Hepatocyte (in vitro differentiated cells): ENCODE data around the gene TDRD3. TPM values are rescaled to one million over a fixed set of nuclear protein-coding genes. Genes with fewer than 3 reads are reported as not detected.

ENCODE experiments used
- DNase-seq: peaks from one replicate; pipeline ENCODE4 v3.0.0-alpha.2; 2016; ENCODE audit warnings: low spot score
- H2AFZ ChIP-seq: fragments of 200-600 bp; sonication (generic); 2 replicates; pipeline ENCODE4 v1.6.0; 2016; ENCODE audit warnings: antibody characterized with exemption, mild to moderate bottlenecking
- H3K27ac ChIP-seq: fragments of 200-600 bp; sonication (generic); 2 replicates; pipeline ENCODE4 v1.5.1; 2016; ENCODE audit warnings: mild to moderate bottlenecking
- H3K27me3 ChIP-seq: fragments of 200-600 bp; sonication (generic); 2 replicates; pipeline ENCODE4 v1.6.1; 2016
- H3K36me3 ChIP-seq: fragments of 200-600 bp; sonication (generic); replicated peaks from 2 replicates; pipeline ENCODE4 v1.5.1; 2016; ENCODE audit warnings: low read depth; ENCODE audit not compliant: insufficient read depth
- H3K4me1 ChIP-seq: fragments of 200-600 bp; sonication (generic); 2 replicates; pipeline ENCODE4 v1.5.1; 2016; ENCODE audit warnings: mild to moderate bottlenecking, moderate library complexity; ENCODE audit not compliant: insufficient read depth
- H3K4me2 ChIP-seq: fragments of 200-600 bp; sonication (generic); 2 replicates; pipeline ENCODE4 v1.6.0; 2016
- H3K4me3 ChIP-seq: fragments of 200-600 bp; sonication (generic); 2 replicates; pipeline ENCODE4 v1.5.1; 2016; ENCODE audit warnings: mild to moderate bottlenecking
- H3K79me2 ChIP-seq: fragments of 200-600 bp; sonication (generic); 2 replicates; pipeline ENCODE4 v1.6.0; 2017; ENCODE audit warnings: mild to moderate bottlenecking
- H3K9me2 ChIP-seq: fragments of 200-600 bp; sonication (generic); replicated peaks from 2 replicates; pipeline ENCODE4 v1.6.0; 2017; ENCODE audit warnings: mild to moderate bottlenecking; ENCODE audit not compliant: insufficient read depth
- H3K9me3 ChIP-seq: fragments of 200-600 bp; sonication (generic); 2 replicates; pipeline ENCODE4 v1.5.1; 2016; ENCODE audit warnings: low read depth, mild to moderate bottlenecking
- H4K20me1 ChIP-seq: fragments of 200-600 bp; sonication (generic); 2 replicates; pipeline ENCODE4 v1.6.0; 2016; ENCODE audit warnings: mild to moderate bottlenecking; ENCODE audit not compliant: insufficient read depth, poor library complexity, severe bottlenecking
- EZH2 ChIP-seq: fragments of 200-600 bp; sonication (generic); IDR thresholded peaks from 2 replicates; pipeline ENCODE4 v1.6.1; 2016; ENCODE audit warnings: antibody characterized with exemption, mild to moderate bottlenecking, borderline replicate concordance
- EZH2phosphoT487 ChIP-seq: fragments of 200-600 bp; sonication (generic); IDR thresholded peaks from one replicate; pipeline ENCODE4 v1.6.1; 2018; ENCODE audit warnings: antibody characterized with exemption, mild to moderate bottlenecking, low read depth, moderate library complexity; ENCODE audit not compliant: unreplicated experiment, severe bottlenecking
- WGBS: methylation state at CpG from one replicate; pipeline ENCODE4 v1.1.6; 2016; ENCODE audit warnings: low lambda C conversion rate; ENCODE audit errors: missing lambda C conversion rate; 5-methylcytosine and 5-hydroxymethylcytosine counted together
- polyA plus RNA-seq: library from polyadenylated mRNA; unstranded; fragments of >200 nt; fragmentation: Nextera tagmentation; extraction: Ambion mirVana; gene quantifications from 2 replicates; pipeline ENCODE4 v1.2.1, GENCODE V29; 2016
- total RNA-seq: library from RNA; depleted of rRNA; stranded (reverse); fragments of >200 nt; gene quantifications from 2 replicates; pipeline ENCODE4 v1.2.3, GENCODE V29; 2014
- TF ChIP-seq, protein P1 (sequence below): fragments of 200-600 bp; sonication (generic); IDR thresholded peaks from 2 replicates; pipeline ENCODE4 v1.5.1; 2016; ENCODE audit warnings: antibody characterized with exemption, mild to moderate bottlenecking; ENCODE audit not compliant: poor library complexity

TDRD3 gene
- total and polyA plus RNA-seq, 2 experiments from 2014 or later: 5.3 to 16.8 TPM

DNA sequence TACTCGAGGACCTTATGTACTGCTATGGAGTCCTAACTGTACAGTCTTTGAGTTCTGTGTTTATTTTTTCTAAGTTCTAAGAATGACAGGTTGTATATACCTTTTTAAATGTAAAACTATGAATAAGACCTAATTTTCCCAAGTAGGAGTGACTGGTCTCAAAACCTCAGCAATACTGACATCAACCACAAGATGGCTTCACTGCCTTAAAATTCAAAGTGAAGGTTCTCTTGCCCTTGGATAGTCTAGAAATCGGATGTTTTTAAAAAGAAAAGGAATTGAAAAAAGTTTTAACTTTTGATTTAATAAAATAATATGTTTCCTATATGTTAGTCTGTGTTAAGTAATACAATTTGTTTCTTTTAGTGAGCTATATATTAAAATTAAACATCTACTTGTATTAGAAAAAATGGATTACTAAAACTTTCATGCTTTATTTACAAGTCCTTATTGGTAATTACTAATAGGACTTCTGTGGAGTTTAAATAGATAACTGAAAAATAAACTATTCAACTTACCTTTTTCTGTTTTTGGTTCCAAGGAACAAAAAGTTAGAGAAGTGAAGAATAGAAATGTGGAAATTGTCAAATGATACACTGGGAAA, 52.0 kb downstream of the TDRD3 start:
- no peaks in the 10 kb centered on the region for H3K9me2 ChIP-seq
- 31% methylated on average over 2 of the region's 2 CpGs for WGBS

DNA sequence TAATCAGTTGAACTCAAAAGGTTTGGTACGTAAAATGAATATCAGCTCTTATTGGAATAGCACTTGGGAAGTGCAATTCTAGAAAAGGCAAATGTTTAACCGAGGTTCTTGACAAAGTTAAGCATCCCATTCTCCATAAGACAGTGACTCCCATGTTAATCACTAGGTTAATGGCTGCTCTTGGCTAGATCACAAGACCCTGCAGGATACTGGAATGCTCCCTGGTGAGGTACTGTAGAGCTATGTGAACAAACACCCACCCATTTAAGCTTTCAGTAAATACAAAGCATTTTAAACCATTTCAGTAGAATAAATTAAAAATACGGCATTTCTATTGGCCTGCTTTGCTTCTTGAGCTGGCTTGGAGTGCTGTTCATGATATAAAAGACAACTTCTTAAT, 56.5 kb downstream of the TDRD3 start:
- no peaks in the 10 kb centered on the region for H4K20me1 ChIP-seq
- H3K36me3 ChIP-seq: no peaks in the 10 kb centered on the region
- no peak for DNase-seq
- H3K79me2 ChIP-seq: no peaks in the 10 kb centered on the region
- 83% methylated on average over 3 of the region's 3 CpGs for WGBS
- H3K9me3 ChIP-seq: no peaks in the 10 kb centered on the region
- TF ChIP-seq EZH2phosphoT487 (no peak), EZH2 (no peak)
- TF ChIP-seq, protein P1, sequence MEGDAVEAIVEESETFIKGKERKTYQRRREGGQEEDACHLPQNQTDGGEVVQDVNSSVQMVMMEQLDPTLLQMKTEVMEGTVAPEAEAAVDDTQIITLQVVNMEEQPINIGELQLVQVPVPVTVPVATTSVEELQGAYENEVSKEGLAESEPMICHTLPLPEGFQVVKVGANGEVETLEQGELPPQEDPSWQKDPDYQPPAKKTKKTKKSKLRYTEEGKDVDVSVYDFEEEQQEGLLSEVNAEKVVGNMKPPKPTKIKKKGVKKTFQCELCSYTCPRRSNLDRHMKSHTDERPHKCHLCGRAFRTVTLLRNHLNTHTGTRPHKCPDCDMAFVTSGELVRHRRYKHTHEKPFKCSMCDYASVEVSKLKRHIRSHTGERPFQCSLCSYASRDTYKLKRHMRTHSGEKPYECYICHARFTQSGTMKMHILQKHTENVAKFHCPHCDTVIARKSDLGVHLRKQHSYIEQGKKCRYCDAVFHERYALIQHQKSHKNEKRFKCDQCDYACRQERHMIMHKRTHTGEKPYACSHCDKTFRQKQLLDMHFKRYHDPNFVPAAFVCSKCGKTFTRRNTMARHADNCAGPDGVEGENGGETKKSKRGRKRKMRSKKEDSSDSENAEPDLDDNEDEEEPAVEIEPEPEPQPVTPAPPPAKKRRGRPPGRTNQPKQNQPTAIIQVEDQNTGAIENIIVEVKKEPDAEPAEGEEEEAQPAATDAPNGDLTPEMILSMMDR: no peak
- no peak overlapping the region for H3K4me3 ChIP-seq
- H3K9me2 ChIP-seq: no peaks in the 10 kb centered on the region
- H3K4me2 ChIP-seq: no peak overlapping the region
- no peak overlapping the region for H3K27ac ChIP-seq
- no peak overlapping the region for H2AFZ ChIP-seq
- no peaks in the 10 kb centered on the region for H3K4me1 ChIP-seq
- H3K27me3 ChIP-seq: no peaks in the 10 kb centered on the region

More for the DNA sequence above, 52.0 kb downstream of the TDRD3 start:
- H3K27me3 ChIP-seq: no peaks in the 10 kb centered on the region
- no peak overlapping the region for H2AFZ ChIP-seq
- peak; percentile 58 for DNase-seq
- no peaks in the 10 kb centered on the region for H3K36me3 ChIP-seq
- no peaks in the 10 kb centered on the region for H4K20me1 ChIP-seq
- H3K79me2 ChIP-seq: no peaks in the 10 kb centered on the region
- H3K4me1 ChIP-seq: no peaks in the 10 kb centered on the region
- H3K27ac ChIP-seq: no peak overlapping the region
- no peak overlapping the region for H3K4me3 ChIP-seq
- H3K4me2 ChIP-seq: no peak overlapping the region
- TF ChIP-seq, protein P1: peak; percentile 79
- TF ChIP-seq EZH2phosphoT487: no peak
- no peaks in the 10 kb centered on the region for H3K9me3 ChIP-seq

DNA sequence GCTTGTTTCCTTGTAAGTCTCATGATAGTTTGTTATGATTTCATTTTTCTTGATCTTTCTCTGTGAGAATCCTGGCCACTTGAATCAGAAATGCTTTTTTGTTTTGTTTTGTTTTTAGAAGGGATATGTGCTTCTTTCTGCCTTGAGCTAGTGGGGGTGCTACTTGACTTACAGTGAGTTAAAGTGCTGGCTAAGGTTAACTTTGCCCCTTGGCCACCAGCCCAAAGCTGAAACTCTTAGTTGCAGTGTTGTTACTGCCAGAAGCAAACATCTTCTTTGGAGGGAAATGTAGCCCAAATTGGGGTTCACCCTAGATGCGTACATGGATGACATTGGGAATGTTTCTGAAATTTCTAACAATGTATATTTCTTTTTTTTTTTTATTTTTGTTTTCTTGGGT, 57.4 kb downstream of the TDRD3 start:
- Histone ChIP-seq H3K9me2 (no peaks in the 10 kb centered on the region), H3K27me3 (no peaks in the 10 kb centered on the region), H2AFZ (no peak overlapping the region), H3K36me3 (no peaks in the 10 kb centered on the region), H3K4me2 (no peak overlapping the region), H3K4me3 (no peak overlapping the region), H4K20me1 (no peaks in the 10 kb centered on the region), H3K79me2 (no peaks in the 10 kb centered on the region), H3K4me1 (no peaks in the 10 kb centered on the region), H3K9me3 (no peaks in the 10 kb centered on the region), H3K27ac (no peak overlapping the region)
- DNase-seq: no peak
- 97% methylated on average over 1 of the region's 1 CpG for WGBS
- TF ChIP-seq EZH2 (no peak), EZH2phosphoT487 (no peak)
- TF ChIP-seq, protein P1: no peak

DNA sequence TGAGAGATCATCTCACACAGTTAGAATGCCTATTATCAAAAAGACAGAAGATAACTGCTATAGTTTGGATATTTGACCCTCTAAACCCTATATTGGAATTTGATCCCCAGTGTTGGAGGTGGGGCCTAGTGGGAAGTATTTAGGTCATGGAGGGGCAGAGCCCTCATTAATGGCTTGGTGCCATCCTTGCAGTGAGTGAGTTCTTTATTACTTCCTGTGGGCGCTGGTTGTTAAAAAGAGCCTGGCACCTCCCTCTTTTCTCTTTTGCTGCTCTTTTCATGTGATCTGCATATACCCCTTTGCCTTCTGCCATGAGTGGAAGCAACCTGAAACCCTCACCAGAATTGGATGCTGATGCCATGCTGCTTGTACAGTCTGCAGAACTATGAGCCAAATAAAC, 66.8 kb downstream of the TDRD3 start:
- H3K4me1 ChIP-seq: no peaks in the 10 kb centered on the region
- no peaks in the 10 kb centered on the region for H4K20me1 ChIP-seq
- H3K79me2 ChIP-seq: no peaks in the 10 kb centered on the region
- DNase-seq: no peak
- H3K27me3 ChIP-seq: no peaks in the 10 kb centered on the region
- no peaks in the 10 kb centered on the region for H3K36me3 ChIP-seq
- TF ChIP-seq, protein P1: no peak
- TF ChIP-seq EZH2phosphoT487 (no peak), EZH2 (no peak)
- H2AFZ ChIP-seq: no peak overlapping the region
- no peak overlapping the region for H3K27ac ChIP-seq
- WGBS: 100% methylated on average over 1 of the region's 1 CpG
- no peak overlapping the region for H3K4me2 ChIP-seq
- H3K4me3 ChIP-seq: no peak overlapping the region
- H3K9me2 ChIP-seq: no peaks in the 10 kb centered on the region
- H3K9me3 ChIP-seq: no peaks in the 10 kb centered on the region
